KMS-11 (cell line): Measurements from ENCODE around the gene TCF19.

Experiments used
- H2AFZ ChIP-seq: fragments of 200-600 bp; sonication (generic); 2 replicates; pipeline ENCODE4 v1.6.1; 2016; ENCODE audit warnings: antibody characterized with exemption, mixed run types, low read depth
- H3K27ac ChIP-seq: fragments of 200-600 bp; sonication (generic); 2 replicates; pipeline ENCODE4 v1.6.1; 2016; ENCODE audit warnings: mild to moderate bottlenecking, mixed run types
- H3K27me3 ChIP-seq: fragments of 200-600 bp; sonication (generic); 2 replicates; pipeline ENCODE4 v1.6.1; 2017; ENCODE audit warnings: mild to moderate bottlenecking, low read depth, mixed run types, moderate library complexity; ENCODE audit not compliant: insufficient read depth
- H3K36me3 ChIP-seq: fragments of 200-600 bp; sonication (generic); 2 replicates; pipeline ENCODE4 v1.6.1; 2017; ENCODE audit warnings: mild to moderate bottlenecking, mixed run types; ENCODE audit not compliant: insufficient read depth
- H3K4me1 ChIP-seq: fragments of 200-600 bp; sonication (generic); 2 replicates; pipeline ENCODE4 v1.6.1; 2016; ENCODE audit warnings: mild to moderate bottlenecking, low read depth, mixed run types; ENCODE audit not compliant: poor library complexity, severe bottlenecking
- H3K4me2 ChIP-seq: fragments of 200-600 bp; sonication (generic); 2 replicates; pipeline ENCODE4 v1.7.0; 2016; ENCODE audit warnings: mild to moderate bottlenecking, mixed run types
- H3K4me3 ChIP-seq: fragments of 200-600 bp; sonication (generic); IDR thresholded peaks from 2 replicates; pipeline ENCODE4 v1.6.1; 2017; ENCODE audit warnings: low read depth, low read length, mixed read lengths; ENCODE audit not compliant: insufficient read depth
- H3K79me2 ChIP-seq: fragments of 200-600 bp; sonication (generic); 2 replicates; pipeline ENCODE4 v1.6.1; 2016; ENCODE audit warnings: low read depth, mixed run types; ENCODE audit not compliant: insufficient read depth
- H3K9ac ChIP-seq: fragments of 200-600 bp; sonication (generic); 2 replicates; pipeline ENCODE4 v1.6.1; 2016; ENCODE audit warnings: mild to moderate bottlenecking, mixed run types
- H4K20me1 ChIP-seq: fragments of 200-600 bp; sonication (generic); 2 replicates; pipeline ENCODE4 v1.6.1; 2016; ENCODE audit warnings: mild to moderate bottlenecking, mixed run types; ENCODE audit not compliant: insufficient read depth
- CTCF ChIP-seq: fragments of 200-600 bp; sonication (generic); conservative IDR thresholded peaks from 2 replicates; pipeline ENCODE4 v1.6.1; 2017; ENCODE audit warnings: low read depth, mild to moderate bottlenecking, antibody characterized with exemption, low read length, moderate library complexity, mixed read lengths

TCF19 gene

GRCh38 chr6:31144970-31145340 lies 13.4 kb upstream of the TCF19 start:
- Histone ChIP-seq H2AFZ (no peak overlapping the region), H3K9ac (no peak overlapping the region), H3K27ac (no peak overlapping the region), H3K4me3 (no peak overlapping the region), H3K4me2 (no peak overlapping the region), H4K20me1 (no peaks in the 10 kb centered on the region), H3K27me3 (no peaks in the 10 kb centered on the region), H3K36me3 (no peaks in the 10 kb centered on the region), H3K4me1 (no peaks in the 10 kb centered on the region), H3K79me2 (no peaks in the 10 kb centered on the region)
- TF ChIP-seq CTCF = no peak

GRCh38 chr6:31145386-31145785 lies 13.0 kb upstream of the TCF19 start:
- no peak overlapping the region for H3K9ac ChIP-seq
- no peaks in the 10 kb centered on the region for H3K79me2 ChIP-seq
- no peak overlapping the region for H3K4me3 ChIP-seq
- no peak overlapping the region for H3K27ac ChIP-seq
- H4K20me1 ChIP-seq = no peaks in the 10 kb centered on the region
- no peaks in the 10 kb centered on the region for H3K36me3 ChIP-seq
- no peaks in the 10 kb centered on the region for H3K27me3 ChIP-seq
- no peak for TF ChIP-seq CTCF
- H3K4me1 ChIP-seq = no peaks in the 10 kb centered on the region
- H2AFZ ChIP-seq = no peak overlapping the region
- no peak overlapping the region for H3K4me2 ChIP-seq

- H3K9ac ChIP-seq = no peak overlapping the region
- H3K36me3 ChIP-seq = no peaks in the 10 kb centered on the region
Measured at GRCh38 chr6:31149827-31150447, 8.5 kb upstream of the TCF19 start.

GRCh38 chr6:31152781-31153180 lies 5.6 kb upstream of the TCF19 start:
- Histone ChIP-seq H2AFZ (no peak overlapping the region), H3K36me3 (no peaks in the 10 kb centered on the region), H3K4me3 (no peak overlapping the region), H3K27me3 (no peaks in the 10 kb centered on the region), H3K79me2 (no peaks in the 10 kb centered on the region), H3K27ac (no peak overlapping the region), H3K9ac (no peak overlapping the region), H3K4me2 (no peak overlapping the region), H3K4me1 (peaks cover 8% of the 10 kb centered on the region), H4K20me1 (no peaks in the 10 kb centered on the region)
- no peak for TF ChIP-seq CTCF

More at GRCh38 chr6:31149827-31150447, 8.5 kb upstream of the TCF19 start:
- Histone ChIP-seq H3K4me2 (no peak overlapping the region), H4K20me1 (no peaks in the 10 kb centered on the region), H2AFZ (no peak overlapping the region), H3K4me3 (no peak overlapping the region), H3K79me2 (no peaks in the 10 kb centered on the region), H3K27ac (no peak overlapping the region), H3K4me1 (no peaks in the 10 kb centered on the region), H3K27me3 (no peaks in the 10 kb centered on the region)
- no peak for TF ChIP-seq CTCF
